GM21529 (cell line): ENCODE results near the gene TLR8.

Experiments
- ATAC-seq: cut with Tn5 transposase; IDR thresholded peaks from one replicate; pipeline ENCODE4 v1.9.1; 2021; ENCODE audit not compliant: unreplicated experiment

TLR8 gene

DNA sequence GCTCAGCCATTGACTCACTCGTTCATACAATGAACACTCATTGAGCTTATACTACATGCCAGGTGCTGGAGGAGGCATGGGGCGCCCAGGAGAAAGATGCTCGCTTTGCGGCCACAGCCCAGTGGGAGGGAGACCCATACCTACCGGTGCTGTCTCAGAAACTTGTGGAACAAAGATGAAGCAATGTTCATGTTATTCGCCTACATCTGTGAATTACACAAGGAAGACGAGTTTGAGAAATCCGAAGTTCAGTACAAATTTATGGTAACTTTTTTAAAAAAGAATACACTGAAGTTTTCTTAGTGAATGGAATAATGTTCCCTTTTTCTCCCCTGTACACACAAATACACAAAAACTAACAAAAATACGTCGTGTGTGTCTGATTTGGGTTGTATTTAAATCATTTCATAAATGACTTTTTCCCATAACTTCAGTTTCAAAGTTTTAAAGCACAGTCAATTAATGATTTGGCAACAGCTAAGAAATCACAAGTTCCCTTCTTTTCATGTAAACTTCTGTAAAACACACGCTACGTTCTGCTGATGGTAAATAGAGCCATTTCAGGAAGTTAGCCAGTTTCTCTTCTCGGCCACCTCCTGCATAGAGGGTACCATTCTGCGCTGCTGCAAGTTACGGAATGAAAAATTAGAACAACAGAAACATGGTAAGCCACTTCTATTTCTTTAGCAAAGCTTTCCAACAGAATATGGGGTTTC lies at the start of gene TLR8:
Gene TLR8 (plus strand): TSS at position 575 of the 716 bp plus-strand sequence. CDS start 87 bp downstream, at position 662.
- no peak for ATAC-seq

DNA sequence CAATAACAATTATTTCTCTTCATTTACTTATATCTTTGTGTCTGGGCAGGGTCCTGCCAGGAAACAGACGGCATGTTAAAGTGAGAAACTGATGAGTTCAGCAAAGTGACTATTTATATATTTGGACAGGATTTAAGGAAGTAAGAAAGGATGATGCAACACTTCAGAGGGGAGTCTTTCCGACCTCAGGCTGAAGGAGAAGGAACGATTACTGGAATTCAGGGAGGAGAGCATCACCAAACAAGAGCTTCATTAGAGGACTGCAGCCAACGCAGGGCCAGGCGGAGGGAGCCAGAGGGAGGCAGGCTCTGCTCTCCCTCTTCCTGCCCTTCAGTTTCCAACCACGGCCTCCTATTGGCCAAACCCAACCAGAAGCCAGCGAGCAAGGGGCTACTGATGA lies 41.1 kb upstream of the TLR8 start:
- ATAC-seq, result no peak

DNA sequence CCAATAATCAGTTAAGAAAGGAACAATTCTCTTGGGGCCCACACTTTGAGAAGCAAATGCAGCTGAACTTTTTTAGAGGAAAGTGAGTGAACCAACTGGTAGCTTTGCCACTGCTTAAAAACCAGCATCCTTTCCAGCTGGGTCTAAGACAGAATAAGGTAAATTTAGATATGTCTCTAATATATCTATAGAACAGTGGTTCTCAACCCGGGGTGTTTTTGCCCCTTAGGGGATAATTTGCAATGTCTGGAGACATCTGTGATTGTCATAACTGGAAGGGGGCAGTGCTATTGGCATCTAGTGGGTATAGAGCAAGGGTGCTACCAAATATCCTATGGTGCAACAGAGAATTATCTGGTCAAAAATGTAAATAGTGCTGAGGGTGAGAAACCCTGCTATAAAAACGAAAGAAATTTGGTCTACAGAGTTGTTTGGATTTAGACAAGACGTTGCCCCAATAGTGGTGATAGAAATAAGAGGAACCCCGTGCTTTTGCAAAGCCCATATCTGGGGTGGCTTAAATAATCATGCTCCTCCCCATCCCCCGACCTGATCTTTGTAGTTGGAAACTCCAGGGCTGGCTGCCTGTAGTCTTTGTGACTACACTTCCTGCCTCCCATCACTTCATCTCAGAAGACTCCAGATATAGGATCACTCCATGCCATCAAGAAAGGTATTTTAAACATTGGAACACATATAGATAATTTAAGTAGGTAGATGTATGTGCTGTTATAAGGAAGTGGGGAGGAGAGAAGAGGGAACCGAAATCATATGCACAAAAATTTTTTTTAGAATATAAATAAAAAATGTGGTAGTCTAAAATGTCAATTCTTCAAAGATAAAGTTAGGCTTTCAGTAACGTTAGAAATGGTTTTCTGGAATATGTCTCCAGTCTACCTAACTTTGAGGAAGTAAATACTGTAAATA lies 39.7 kb upstream of the TLR8 start, which contains the start of gene TLR7:
Gene TLR7 (plus strand): TSS at position 622 of the 927 bp plus-strand sequence. CDS start 507 bp downstream, outside the sequence.
- peak; percentile 47 for ATAC-seq

DNA sequence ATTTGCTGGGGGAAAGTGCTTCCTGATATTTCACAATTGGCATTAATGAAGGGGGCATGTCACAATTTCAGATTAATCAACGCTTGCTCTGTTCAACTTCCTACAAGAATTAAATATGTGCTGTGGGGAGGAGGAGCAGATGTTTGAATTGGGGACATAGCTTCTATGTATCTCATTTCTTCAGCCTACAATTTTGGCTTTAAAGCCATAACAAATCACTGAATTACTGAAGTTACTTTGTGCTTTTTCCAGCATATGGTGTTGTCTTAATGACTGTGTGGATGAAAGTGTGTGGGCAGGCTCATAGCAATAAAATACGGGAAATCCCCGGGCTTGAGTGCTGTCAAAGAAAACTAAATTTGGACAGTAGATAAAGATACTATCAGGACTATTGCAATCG lies 38.7 kb upstream of the TLR8 start:
- ATAC-seq, result peak; percentile 44

DNA sequence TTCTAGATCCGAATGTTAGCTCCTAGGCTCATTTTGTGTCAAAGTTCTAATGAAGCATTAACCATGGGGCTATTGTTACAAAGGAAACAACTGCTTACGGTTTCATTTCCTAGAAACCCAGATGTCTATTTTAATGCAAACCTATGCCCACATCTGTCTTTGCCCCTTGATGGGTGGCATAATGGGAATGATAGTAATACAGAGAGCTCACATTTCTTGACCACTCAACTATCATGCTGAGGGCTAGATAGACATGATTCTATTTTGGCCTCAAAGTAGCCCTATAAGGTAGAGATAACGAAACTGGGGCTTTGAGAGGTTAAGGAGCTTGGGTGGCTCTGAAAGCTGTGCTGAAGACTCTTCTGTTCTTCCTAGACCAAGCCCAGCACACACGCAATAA lies 37.7 kb upstream of the TLR8 start:
- ATAC-seq, result peak; percentile 53

DNA sequence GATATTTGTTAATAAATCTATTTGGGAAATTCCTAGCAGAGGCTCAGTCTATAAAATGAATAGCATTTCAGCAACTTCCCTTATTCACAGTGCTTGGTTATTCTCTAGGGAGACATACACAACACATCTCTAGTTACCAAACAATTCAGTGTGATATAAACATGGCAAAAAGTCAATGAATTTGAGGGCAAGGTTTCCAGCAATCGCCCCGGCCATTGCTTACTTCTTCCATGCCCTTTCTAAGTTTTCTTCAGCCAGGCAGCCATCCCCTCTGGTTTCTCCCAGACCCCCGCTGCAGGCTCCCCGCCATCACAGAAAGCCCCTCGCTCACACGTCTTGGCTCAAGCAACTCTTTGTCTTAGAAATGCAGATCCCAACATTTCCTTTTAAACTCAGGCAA lies 35.2 kb upstream of the TLR8 start:
- no peak for ATAC-seq

DNA sequence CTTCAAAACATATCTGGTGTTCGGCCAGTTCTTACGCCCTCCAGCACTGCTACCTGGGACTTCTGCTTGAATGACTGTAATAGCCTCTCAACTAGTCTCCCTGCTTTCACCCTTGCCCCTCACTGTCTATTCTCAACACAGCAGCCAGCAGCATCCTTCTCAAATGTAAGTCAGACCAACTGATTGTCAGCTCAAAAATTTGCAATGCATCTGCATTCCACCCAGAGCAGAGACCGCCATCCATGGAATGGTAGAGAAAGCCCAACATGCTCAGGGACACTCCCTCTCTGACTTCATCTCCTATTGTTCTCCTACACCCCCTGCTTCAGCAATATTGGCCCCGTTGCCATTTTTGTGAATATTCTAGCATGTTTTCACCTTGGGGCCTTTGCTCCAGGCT lies 33.7 kb upstream of the TLR8 start:
- no peak for ATAC-seq

DNA sequence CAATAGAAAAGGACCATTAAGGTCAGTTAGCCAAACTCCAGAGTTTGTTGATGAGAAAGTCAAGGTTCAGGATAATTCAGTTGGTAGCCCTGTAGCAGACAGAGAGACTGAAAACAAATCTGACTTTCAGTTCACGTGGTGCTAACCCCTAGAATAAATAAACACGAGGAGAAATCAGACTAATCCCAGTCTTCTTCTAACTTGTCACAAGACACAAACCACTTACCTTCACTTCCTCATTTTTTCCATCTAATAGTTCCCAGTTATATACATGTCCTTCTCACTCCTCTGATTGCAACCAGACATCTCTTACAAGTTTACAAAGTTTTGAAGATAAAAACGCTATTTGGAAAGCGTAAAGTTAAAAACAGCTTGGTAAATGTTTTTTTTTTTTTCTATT lies 31.8 kb upstream of the TLR8 start:
- ATAC-seq, result no peak

DNA sequence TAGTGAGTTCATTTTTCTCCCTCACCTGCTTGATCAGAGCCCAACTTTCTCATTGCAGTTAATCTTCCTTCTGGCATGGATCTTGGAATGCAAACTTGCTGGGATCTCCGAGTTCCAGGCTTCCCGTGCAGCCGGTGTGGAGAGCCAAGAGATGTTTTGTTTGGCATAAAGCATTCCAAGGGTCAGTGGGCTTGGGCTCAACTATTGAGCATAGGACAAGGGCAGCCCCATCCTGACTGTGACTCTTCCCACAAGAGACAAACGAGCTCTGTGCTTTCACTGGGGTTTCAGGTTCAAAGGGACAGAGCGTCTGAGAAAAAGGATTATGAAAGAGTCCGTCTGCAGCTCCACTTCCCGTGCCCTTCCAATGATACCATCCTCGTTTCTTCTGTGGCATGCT lies 29.0 kb upstream of the TLR8 start:
- ATAC-seq, result no peak

DNA sequence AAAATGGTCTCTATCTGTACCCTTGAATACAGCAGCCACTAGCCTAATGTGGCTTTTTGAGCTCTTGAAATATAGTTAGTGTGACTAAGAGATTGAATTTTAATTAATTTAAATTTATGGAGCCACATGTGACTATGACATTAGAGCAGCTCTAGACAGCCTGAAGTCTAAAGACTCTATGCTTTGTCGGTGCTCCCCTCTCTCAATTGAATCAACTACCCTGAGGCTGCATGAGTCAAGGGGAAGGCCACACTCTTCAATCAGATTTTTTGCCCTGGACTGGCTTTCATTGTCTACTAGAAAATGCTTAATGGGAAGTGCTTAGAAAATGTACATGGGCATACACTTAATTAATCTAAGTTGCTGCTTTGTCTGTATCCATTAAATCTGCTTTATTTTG lies 27.9 kb upstream of the TLR8 start:
- ATAC-seq, result no peak

DNA sequence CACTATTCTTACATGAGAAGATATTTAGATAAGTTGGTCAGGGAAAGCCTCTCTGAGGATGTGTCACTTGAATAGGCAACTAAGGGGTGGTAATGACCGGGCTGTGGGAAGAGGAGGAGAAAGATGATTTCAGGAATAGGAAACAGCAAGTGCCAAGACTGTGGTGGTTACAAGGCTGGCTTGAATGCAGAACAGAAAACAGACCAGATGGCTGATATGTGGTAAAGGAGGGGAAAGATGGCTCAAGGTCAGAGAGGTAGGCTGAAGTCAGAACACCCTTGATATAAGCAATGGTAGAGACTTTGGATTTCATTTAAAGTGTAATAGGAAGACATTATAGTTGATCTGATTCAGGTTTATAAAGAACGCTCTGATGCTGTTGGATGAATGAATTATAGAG lies 24.5 kb upstream of the TLR8 start:
- no peak for ATAC-seq

DNA sequence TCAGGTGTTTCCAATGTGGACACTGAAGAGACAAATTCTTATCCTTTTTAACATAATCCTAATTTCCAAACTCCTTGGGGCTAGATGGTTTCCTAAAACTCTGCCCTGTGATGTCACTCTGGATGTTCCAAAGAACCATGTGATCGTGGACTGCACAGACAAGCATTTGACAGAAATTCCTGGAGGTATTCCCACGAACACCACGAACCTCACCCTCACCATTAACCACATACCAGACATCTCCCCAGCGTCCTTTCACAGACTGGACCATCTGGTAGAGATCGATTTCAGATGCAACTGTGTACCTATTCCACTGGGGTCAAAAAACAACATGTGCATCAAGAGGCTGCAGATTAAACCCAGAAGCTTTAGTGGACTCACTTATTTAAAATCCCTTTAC lies 20.9 kb upstream of the TLR8 start:
- no peak for ATAC-seq

DNA sequence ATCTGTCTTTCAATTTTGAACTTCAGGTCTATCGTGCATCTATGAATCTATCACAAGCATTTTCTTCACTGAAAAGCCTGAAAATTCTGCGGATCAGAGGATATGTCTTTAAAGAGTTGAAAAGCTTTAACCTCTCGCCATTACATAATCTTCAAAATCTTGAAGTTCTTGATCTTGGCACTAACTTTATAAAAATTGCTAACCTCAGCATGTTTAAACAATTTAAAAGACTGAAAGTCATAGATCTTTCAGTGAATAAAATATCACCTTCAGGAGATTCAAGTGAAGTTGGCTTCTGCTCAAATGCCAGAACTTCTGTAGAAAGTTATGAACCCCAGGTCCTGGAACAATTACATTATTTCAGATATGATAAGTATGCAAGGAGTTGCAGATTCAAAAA lies 19.9 kb upstream of the TLR8 start:
- ATAC-seq, result no peak

DNA sequence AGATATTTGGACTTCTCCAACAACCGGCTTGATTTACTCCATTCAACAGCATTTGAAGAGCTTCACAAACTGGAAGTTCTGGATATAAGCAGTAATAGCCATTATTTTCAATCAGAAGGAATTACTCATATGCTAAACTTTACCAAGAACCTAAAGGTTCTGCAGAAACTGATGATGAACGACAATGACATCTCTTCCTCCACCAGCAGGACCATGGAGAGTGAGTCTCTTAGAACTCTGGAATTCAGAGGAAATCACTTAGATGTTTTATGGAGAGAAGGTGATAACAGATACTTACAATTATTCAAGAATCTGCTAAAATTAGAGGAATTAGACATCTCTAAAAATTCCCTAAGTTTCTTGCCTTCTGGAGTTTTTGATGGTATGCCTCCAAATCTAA lies 19.3 kb upstream of the TLR8 start:
- no peak for ATAC-seq

DNA sequence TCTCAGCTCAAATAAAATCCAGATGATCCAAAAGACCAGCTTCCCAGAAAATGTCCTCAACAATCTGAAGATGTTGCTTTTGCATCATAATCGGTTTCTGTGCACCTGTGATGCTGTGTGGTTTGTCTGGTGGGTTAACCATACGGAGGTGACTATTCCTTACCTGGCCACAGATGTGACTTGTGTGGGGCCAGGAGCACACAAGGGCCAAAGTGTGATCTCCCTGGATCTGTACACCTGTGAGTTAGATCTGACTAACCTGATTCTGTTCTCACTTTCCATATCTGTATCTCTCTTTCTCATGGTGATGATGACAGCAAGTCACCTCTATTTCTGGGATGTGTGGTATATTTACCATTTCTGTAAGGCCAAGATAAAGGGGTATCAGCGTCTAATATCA lies 18.7 kb upstream of the TLR8 start:
- no peak for ATAC-seq

DNA sequence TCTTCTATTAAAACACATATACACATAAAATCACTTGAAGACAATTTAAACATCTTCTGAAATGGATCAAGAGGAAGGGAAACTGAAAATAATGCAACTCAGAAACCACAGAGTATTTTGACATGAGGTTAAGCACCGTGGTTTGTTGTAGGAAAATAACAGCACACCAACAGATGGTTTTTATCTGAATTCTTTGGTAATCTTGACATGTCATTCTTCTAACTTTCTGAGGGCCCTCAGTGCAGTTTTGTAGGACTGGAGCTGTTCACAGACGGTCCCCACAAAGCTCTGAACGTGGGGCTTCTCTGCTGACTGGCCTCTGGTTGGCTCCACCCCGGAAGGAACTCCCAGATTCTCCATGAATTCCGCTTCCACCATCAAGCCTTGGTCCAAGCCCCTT lies 16.0 kb upstream of the TLR8 start:
- peak; percentile 60 for ATAC-seq

DNA sequence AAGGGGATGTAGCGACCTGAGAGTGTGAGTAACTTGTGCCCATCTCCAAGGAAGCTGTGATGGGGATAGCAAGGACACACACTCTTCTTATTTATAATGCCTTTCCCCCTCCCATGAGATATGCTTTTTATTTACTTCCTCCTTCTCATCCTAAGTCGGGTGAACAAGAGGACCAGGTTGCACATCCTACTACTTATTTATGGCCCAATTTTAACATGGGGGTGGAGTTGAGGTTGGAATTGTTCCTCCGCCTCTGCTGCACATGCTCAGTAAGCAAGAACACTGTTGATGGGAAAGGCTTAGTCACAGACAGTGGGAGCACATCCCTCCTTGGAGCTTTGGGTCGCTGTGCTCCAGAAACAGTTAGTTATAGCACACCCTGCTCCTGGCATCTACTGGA lies 15.2 kb upstream of the TLR8 start:
- ATAC-seq, result no peak

DNA sequence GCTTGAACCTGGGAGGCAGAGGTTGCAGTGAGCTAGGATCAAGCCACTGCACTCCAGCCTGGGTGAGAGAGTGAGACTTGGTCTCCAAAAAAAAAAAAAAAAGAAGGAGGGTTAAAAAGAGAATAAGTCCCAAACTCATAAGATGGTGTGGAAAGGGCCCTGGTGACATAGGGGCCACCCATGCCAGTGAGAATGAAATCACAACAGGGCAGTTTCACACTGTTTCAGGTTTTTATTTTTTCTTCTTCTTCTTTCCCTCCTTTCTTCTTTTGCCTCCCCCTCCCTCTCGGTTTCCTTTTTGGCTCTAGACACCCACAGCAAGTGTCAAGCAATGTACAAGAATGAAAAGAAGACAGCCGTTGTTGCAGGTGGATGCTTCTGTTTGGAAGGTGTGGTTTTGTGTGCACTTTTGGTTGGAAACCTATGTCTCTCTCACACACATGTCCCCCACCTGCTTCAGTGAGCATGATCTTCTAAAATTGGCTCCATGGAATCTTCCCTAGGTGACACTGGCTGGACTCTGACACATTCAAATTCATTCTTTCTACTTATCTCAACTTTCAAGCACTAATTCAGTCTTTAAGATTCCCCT lies 14.4 kb upstream of the TLR8 start:
- ATAC-seq, result peak; percentile 60

DNA sequence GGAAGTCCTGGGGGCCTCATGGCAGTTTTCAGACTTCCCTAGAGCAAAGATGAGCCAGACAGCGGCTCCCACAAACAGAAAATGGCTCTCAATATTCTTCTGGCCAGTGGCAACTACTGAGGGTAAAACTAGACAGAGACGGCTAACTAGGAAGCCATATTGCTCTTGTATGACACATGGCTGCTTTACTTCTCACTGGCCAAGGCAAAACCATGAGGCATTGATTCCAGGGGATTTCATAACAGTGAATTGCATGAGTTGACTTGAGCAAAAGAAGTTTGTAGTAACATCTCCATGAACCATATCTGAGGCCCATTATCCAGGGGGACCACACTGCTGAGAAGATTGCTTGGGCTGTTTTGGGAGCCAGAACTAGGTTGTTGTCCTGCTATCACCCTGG lies 13.7 kb upstream of the TLR8 start:
- ATAC-seq, result no peak

DNA sequence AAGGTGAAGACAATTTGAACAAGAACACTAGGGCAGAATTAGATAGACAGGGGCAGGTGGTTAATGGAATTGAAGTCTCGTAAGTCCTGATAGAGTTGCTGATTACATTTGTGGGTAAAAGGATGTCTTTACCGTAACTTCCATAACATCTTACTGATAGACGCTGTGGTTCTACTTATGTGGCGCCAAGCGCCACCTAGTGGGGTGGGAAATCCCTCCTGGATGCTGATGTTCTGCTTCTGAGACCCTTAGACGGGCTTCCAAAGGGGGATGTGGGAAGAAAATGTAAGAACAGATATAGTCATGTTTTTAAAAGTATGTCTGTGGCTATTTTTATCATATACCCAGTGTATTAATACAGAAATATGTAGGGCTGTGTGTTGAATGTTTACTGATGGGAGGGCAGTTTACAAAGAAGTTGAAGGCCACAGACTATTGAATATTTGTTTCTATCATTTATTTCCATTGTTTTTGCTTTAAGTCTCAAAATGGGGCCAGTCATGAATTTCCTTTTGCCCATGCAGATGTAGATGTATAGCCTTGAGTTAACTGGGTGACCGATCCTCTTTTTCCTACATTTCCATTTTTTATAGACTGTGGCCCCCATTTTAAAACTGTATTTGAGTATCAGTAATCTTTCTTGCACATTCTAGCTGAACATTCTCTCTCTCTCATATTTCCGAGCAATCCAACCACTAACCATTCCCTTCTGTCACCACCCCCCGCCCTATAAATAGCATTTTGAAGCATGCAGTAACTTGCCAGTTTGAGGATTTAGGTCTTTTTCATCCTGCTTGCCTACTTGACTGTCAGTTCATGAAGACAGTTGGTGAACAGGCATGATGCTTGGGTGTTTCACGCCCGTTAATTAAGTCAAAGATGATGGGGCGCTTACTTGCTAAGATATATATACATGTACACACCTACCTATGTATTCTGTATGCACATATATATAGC lies 12.1 kb upstream of the TLR8 start:
- ATAC-seq, result no peak

DNA sequence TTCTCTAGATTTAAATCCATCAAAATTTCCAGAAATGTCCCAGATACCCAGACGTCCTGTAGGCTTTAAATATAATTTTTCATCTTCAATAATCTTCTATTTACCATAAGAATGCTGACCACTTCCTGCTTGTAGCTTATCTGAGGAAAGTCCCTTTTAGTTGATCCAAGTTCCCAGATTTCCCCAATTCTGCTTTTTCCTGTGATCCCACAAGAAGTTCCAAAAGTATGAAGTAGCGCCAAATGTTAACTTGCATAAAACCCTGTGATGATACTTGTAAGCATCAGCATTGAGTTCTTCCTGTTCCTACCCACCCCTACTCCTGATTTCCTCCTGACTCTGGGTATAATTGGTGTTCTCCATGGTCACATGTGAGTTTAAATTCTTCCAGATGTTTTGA lies 10.6 kb upstream of the TLR8 start:
- ATAC-seq, result no peak
